Mucosa of descending colon (tissue), 3 donors: ENCODE measurements around the gene AHRR. TPM values are rescaled to one million over a fixed set of nuclear protein-coding genes. Genes with fewer than 3 reads are reported as not detected.

Source experiments
- ATAC-seq: fragments of 200-7000 bp; cut with Tn5 transposase; one replicate; pipeline ENCODE4 v1.9.1; 2020; ENCODE audit warnings: mild to moderate bottlenecking, moderate library complexity
- DNase-seq, 3 donors: peaks; one replicate each; pipeline ENCODE4 v3.0.0-alpha.2; 2020
- H3K36me3 ChIP-seq: fragments of 200-600 bp; one replicate; pipeline ENCODE4 v1.8.0; 2021; ENCODE audit warnings: low read depth, mild to moderate bottlenecking
- H3K4me1 ChIP-seq: fragments of 200-600 bp; one replicate; pipeline ENCODE4 v1.8.0; 2021; ENCODE audit warnings: low read depth, mild to moderate bottlenecking
- H3K4me3 ChIP-seq: fragments of 200-600 bp; one replicate; pipeline ENCODE4 v1.8.0; 2021; ENCODE audit warnings: mild to moderate bottlenecking
- H3K9me3 ChIP-seq: fragments of 200-600 bp; one replicate; pipeline ENCODE4 v1.8.0; 2021; ENCODE audit warnings: mild to moderate bottlenecking
- CTCF ChIP-seq: fragments of 200-600 bp; IDR thresholded peaks from one replicate; pipeline ENCODE4 v1.8.0; 2022; ENCODE audit warnings: antibody characterized with exemption, mild to moderate bottlenecking
- intact Hi-C, 2 donors: fragments of 100-400 bp; cut with DNase I in 1 of 2; cut with micrococcal nuclease in 1 of 2; formaldehyde crosslinking; loops; one replicate each; pipeline versions ENCODE4 v1.11.0 to v1.11.1; 2022; cut with DNase I, micrococcal nuclease
- total RNA-seq, 3 donors: library from RNA; stranded (reverse); fragmentation: NEBNext Ultra II Directional in 2 of 3; extraction: Animal tissue kit (Norgen Biotek cat#: 25700) in 2 of 3; gene quantifications; one replicate each; pipeline versions ENCODE4 v1.2.1 to v1.2.4, GENCODE V29; 2021 to 2023
- donor health status: DM: no; HTN: no; CAD: no; lungs with moderate emphysema.
- donor health status: DM: no; HTN: no; CAD: no.
- donor health status: DM: no; HTN: yes; CAD: no.

AHRR gene
- total RNA-seq, 3 donors from 2014 or later = 2.0 to 3.2 (median 2.3) TPM

- ATAC-seq (no peak), DNase-seq (peak in 1 of 3 donors; percentile 14)
- peaks cover 17% of the 10 kb centered on the region for H3K36me3 ChIP-seq
- H3K9me3 ChIP-seq = no peaks in the 10 kb centered on the region
- intact Hi-C loops = no loop called here
- no peak for TF ChIP-seq CTCF
- H3K4me1 ChIP-seq = no peaks in the 10 kb centered on the region
- no peak overlapping the region for H3K4me3 ChIP-seq
Measured at GRCh38 chr5:459562-460272, 138.2 kb downstream of the AHRR start.

- Histone ChIP-seq H3K4me1 (no peaks in the 10 kb centered on the region), H3K4me3 (no peak overlapping the region), H3K36me3 (peaks cover 18% of the 10 kb centered on the region), H3K9me3 (no peaks in the 10 kb centered on the region)
- no peak for TF ChIP-seq CTCF
- DNase-seq = no peak
- intact Hi-C loops = no loop called here
- no peak for ATAC-seq
Measured at GRCh38 chr5:460273-460625, 138.7 kb downstream of the AHRR start.

GRCh38 chr5:462051-462481 lies 140.6 kb downstream of the AHRR start:
- Histone ChIP-seq H3K36me3 (peaks cover 18% of the 10 kb centered on the region), H3K4me3 (no peak overlapping the region), H3K4me1 (no peaks in the 10 kb centered on the region), H3K9me3 (no peaks in the 10 kb centered on the region)
- intact Hi-C loops = no loop called here
- no peak for TF ChIP-seq CTCF
- ATAC-seq (no peak), DNase-seq (peak in 1 of 3 donors; percentile 16)

GRCh38 chr5:463301-463700 lies 141.8 kb downstream of the AHRR start:
- H3K4me1 ChIP-seq = no peaks in the 10 kb centered on the region
- no peak for ATAC-seq
- TF ChIP-seq CTCF = no peak
- no peaks in the 10 kb centered on the region for H3K9me3 ChIP-seq
- DNase-seq = no peak
- intact Hi-C loops = no loop called here
- H3K4me3 ChIP-seq = no peak overlapping the region
- H3K36me3 ChIP-seq = peaks cover 18% of the 10 kb centered on the region

- H3K36me3 ChIP-seq = peaks cover 18% of the 10 kb centered on the region
- no peak overlapping the region for H3K4me3 ChIP-seq
- ATAC-seq (peak; percentile 68), DNase-seq (peak in 2 of 3 donors; percentile 50 to 77)
- intact Hi-C loops = no loop called here
- H3K9me3 ChIP-seq = no peaks in the 10 kb centered on the region
- no peak for TF ChIP-seq CTCF
- no peaks in the 10 kb centered on the region for H3K4me1 ChIP-seq
Measured at GRCh38 chr5:463952-464351, 142.4 kb downstream of the AHRR start.
